AG10803 (cell line): Measurements from ENCODE around the gene SH3RF3.

Experiments
- DNase-seq: peaks from one replicate; pipeline ENCODE4 v3.0.0; 2010; ENCODE audit warnings: low read depth
- H3K4me3 ChIP-seq: 2 replicates; pipeline ENCODE4 v1.5.1; 2011; ENCODE audit warnings: mild to moderate bottlenecking, low read length, control low read depth
- CTCF ChIP-seq: conservative IDR thresholded peaks from 2 replicates; pipeline ENCODE4 v1.5.1; 2011; ENCODE audit warnings: mild to moderate bottlenecking, low read length, control low read depth, inconsistent platforms

Gene SH3RF3

GRCh38 chr2:109376115-109376514 lies 247.1 kb downstream of the SH3RF3 start:
- no peak overlapping the region for H3K4me3 ChIP-seq
- no peak for TF ChIP-seq CTCF
- peak; percentile 42 for DNase-seq

GRCh38 chr2:109376796-109377495 lies 247.9 kb downstream of the SH3RF3 start:
- DNase-seq = no peak
- no peak overlapping the region for H3K4me3 ChIP-seq
- no peak for TF ChIP-seq CTCF

- TF ChIP-seq CTCF = no peak
- no peak overlapping the region for H3K4me3 ChIP-seq
- DNase-seq = no peak
Observed at GRCh38 chr2:109377976-109378375, 249.0 kb downstream of the SH3RF3 start.

- DNase-seq = no peak
- H3K4me3 ChIP-seq = no peak overlapping the region
- TF ChIP-seq CTCF = no peak
Observed at GRCh38 chr2:109378682-109379081, 249.7 kb downstream of the SH3RF3 start.

GRCh38 chr2:109379507-109379906 lies 250.5 kb downstream of the SH3RF3 start:
- DNase-seq = no peak

GRCh38 chr2:109380502-109381326 lies 251.7 kb downstream of the SH3RF3 start:
- DNase-seq = no peak
- TF ChIP-seq CTCF = no peak

More at GRCh38 chr2:109379507-109379906, 250.5 kb downstream of the SH3RF3 start:
- no peak for TF ChIP-seq CTCF
- no peak overlapping the region for H3K4me3 ChIP-seq

More at GRCh38 chr2:109380502-109381326, 251.7 kb downstream of the SH3RF3 start:
- H3K4me3 ChIP-seq = no peak overlapping the region
